ENCODE data around the gene DNAH9.

DNA sequence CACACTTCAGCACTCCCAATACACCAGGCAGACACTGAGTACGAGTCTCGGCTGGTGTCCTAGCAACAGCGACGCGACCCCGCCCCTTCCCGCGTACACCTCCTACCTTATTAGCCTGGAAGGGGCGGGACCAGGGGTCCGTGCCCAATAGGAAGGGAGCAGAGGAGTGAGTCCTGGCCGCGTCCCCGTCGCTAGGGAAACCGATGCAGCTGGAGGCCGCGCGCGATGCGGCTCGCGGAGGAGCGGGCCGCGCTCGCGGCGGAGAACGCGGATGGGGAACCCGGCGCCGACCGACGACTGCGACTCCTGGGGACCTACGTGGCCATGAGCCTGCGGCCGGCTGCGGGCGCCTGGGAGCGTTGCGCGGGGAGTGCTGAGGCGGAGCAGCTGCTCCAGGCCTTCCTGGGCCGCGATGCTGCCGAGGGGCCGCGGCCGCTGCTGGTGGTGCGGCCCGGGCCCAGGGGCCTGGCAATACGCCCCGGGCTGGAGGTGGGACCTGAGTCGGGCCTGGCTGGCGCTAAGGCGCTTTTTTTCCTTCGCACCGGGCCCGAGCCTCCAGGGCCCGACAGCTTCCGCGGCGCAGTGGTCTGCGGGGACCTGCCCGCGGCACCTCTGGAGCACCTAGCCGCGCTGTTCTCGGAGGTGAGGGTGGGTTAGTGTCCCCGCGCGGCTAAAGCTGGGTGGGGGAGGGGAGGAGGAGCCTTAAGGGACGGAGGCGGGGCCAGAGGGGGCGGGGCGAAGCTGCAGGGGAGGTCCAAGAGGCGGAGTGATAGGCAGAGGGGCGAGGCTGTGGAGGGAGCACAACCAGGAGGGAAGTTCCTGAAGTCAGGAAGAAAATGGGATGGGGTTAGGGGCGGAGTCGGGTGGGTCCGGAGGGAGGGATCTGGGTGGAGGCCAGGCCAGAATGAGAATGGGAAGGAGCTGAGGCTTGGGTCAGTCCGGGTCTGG, at the start of gene DNAH9:
- TF ChIP-seq, protein P1, sequence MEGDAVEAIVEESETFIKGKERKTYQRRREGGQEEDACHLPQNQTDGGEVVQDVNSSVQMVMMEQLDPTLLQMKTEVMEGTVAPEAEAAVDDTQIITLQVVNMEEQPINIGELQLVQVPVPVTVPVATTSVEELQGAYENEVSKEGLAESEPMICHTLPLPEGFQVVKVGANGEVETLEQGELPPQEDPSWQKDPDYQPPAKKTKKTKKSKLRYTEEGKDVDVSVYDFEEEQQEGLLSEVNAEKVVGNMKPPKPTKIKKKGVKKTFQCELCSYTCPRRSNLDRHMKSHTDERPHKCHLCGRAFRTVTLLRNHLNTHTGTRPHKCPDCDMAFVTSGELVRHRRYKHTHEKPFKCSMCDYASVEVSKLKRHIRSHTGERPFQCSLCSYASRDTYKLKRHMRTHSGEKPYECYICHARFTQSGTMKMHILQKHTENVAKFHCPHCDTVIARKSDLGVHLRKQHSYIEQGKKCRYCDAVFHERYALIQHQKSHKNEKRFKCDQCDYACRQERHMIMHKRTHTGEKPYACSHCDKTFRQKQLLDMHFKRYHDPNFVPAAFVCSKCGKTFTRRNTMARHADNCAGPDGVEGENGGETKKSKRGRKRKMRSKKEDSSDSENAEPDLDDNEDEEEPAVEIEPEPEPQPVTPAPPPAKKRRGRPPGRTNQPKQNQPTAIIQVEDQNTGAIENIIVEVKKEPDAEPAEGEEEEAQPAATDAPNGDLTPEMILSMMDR (IDR thresholded peaks at IDR 0.05 in 4 of 5, conservative IDR thresholded peaks at IDR 0.05 in 1 of 5), result no peak
- no peak for TF ChIP-seq POLR2A (IDR thresholded peaks at IDR 0.05)

Data from gastrocnemius medialis (tissue), 4 donors.